ENCODE measurements around the gene TPRN.

DNA sequence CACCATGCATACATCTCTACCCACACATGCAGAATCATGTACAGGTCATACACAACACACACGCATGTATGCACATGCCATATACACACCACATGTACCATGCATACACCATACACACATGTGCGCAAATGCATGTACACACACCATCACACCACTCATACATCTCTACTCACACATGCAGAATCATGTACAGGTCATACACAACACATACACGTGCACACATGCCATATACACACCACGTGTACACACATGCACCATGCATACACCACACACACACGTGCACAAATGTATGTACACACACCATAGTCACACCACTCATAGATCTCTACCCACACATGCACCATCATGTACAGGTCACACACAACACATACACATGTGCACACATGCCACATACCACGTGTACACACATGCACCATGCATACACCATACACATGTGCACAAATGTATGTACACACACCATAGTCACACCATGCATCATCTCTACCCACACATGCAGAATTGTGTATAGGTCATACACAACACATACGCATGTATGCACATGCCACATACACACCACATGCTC, 47.6 kb downstream of the TPRN start:
- TF ChIP-seq, protein P1, sequence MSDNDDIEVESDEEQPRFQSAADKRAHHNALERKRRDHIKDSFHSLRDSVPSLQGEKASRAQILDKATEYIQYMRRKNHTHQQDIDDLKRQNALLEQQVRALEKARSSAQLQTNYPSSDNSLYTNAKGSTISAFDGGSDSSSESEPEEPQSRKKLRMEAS (IDR thresholded peaks at IDR 0.05; ENCODE audit: low read depth, low read length): no peak
- TF ChIP-seq POLR2A (IDR thresholded peaks at IDR 0.05; ENCODE audit: extremely low read depth, insufficient read length): no peak
- TF ChIP-seq CTCF (IDR thresholded peaks at IDR 0.05; ENCODE audit: low read depth, low read length): no peak
- no peak for TF ChIP-seq MYC (IDR thresholded peaks at IDR 0.05; ENCODE audit: low read depth, low read length)
